ENCODE data around the gene ATP7A. TPM values are rescaled to one million over a fixed set of nuclear protein-coding genes. Genes with fewer than 3 reads are reported as not detected.
"Not testable (repeated sequence)": the region's sequence is repeated elsewhere in the genome, so short reads cannot be mapped to it uniquely, and the experiment has no call there.

The ATP7A gene
- total and polyA plus RNA-seq, 2 experiments from 2014 or later = 5.4 to 8.4 TPM

GRCh38 chrX:77918568-77918967, 8.1 kb downstream of the ATP7A start:
- no peak for TF ChIP-seq CTCF (IDR thresholded peaks at IDR 0.05; ENCODE audit: low read depth, low read length)
- Histone ChIP-seq H3K36me3 (no peaks in the 10 kb centered on the region), H3K27me3 (no peaks in the 10 kb centered on the region), H3K9me3 (ENCODE audit: low read depth) (no peaks in the 10 kb centered on the region), H3K4me3 (no peak overlapping the region), H3K27ac (no peak overlapping the region), H3K4me1 (ENCODE audit: low read depth) (no peaks in the 10 kb centered on the region)
- DNase-seq (ENCODE audit: low read depth in 1 of 2, low spot score in 1 of 2) = peak in 1 of 2 donors; percentile 62

- not testable (repeated sequence) for H3K27ac ChIP-seq, H3K4me3 ChIP-seq, H3K27me3 ChIP-seq
These were observed 8.9 kb downstream of the ATP7A start for GRCh38 chrX:77919370-77919769.

GRCh38 chrX:77922787-77923186, 12.3 kb downstream of the ATP7A start:
- Histone ChIP-seq H3K36me3 (no peaks in the 10 kb centered on the region), H3K27me3 (no peaks in the 10 kb centered on the region), H3K27ac (no peak overlapping the region), H3K9me3 (ENCODE audit: low read depth) (no peaks in the 10 kb centered on the region), H3K4me1 (ENCODE audit: low read depth) (no peaks in the 10 kb centered on the region), H3K4me3 (no peak overlapping the region)
- TF ChIP-seq CTCF (IDR thresholded peaks at IDR 0.05; ENCODE audit: low read depth, low read length) = no peak
- DNase-seq (ENCODE audit: low read depth in 1 of 2, low spot score in 1 of 2) = no peak

More at GRCh38 chrX:77919370-77919769, 8.9 kb downstream of the ATP7A start:
- H3K9me3 ChIP-seq (ENCODE audit: low read depth); H3K4me1 ChIP-seq (ENCODE audit: low read depth); H3K36me3 ChIP-seq; DNase-seq (ENCODE audit: low read depth in 1 of 2, low spot score in 1 of 2): not testable (repeated sequence)

GRCh38 chrX:77924320-77924859, 13.9 kb downstream of the ATP7A start:
- DNase-seq (ENCODE audit: low read depth in 1 of 2, low spot score in 1 of 2) = no peak
- no peak for TF ChIP-seq CTCF (IDR thresholded peaks at IDR 0.05; ENCODE audit: low read depth, low read length)
- no peaks in the 10 kb centered on the region for H3K36me3 ChIP-seq
- no peaks in the 10 kb centered on the region for H3K9me3 ChIP-seq (ENCODE audit: low read depth)
- H3K4me1 ChIP-seq (ENCODE audit: low read depth) = no peaks in the 10 kb centered on the region
- no peaks in the 10 kb centered on the region for H3K27me3 ChIP-seq
- no peak overlapping the region for H3K27ac ChIP-seq
- H3K4me3 ChIP-seq = no peak overlapping the region

- no peak for DNase-seq (ENCODE audit: low read depth in 1 of 2, low spot score in 1 of 2)
- no peaks in the 10 kb centered on the region for H3K27me3 ChIP-seq
- no peak for TF ChIP-seq CTCF (IDR thresholded peaks at IDR 0.05; ENCODE audit: low read depth, low read length)
- no peaks in the 10 kb centered on the region for H3K9me3 ChIP-seq (ENCODE audit: low read depth)
- no peak overlapping the region for H3K27ac ChIP-seq
- no peaks in the 10 kb centered on the region for H3K36me3 ChIP-seq
- H3K4me1 ChIP-seq (ENCODE audit: low read depth) = no peaks in the 10 kb centered on the region
- H3K4me3 ChIP-seq = no peak overlapping the region
These were observed 15.3 kb downstream of the ATP7A start for GRCh38 chrX:77925764-77926163.

GRCh38 chrX:77930581-77930980, 20.1 kb downstream of the ATP7A start:
- Histone ChIP-seq H3K36me3 (no peaks in the 10 kb centered on the region), H3K4me1 (ENCODE audit: low read depth) (no peaks in the 10 kb centered on the region), H3K27ac (no peak overlapping the region), H3K4me3 (no peak overlapping the region), H3K27me3 (no peaks in the 10 kb centered on the region), H3K9me3 (ENCODE audit: low read depth) (no peaks in the 10 kb centered on the region)
- TF ChIP-seq CTCF (IDR thresholded peaks at IDR 0.05; ENCODE audit: low read depth, low read length) = no peak
- DNase-seq (ENCODE audit: low read depth in 1 of 2, low spot score in 1 of 2) = no peak

Data from cardiac muscle cell (in vitro differentiated cells and primary cell).